H9 (cell line): ENCODE data around the gene DMRT1. TPM values are rescaled to one million over a fixed set of nuclear protein-coding genes. Genes with fewer than 3 reads are reported as not detected.

Experiments
- DNase-seq: peaks from one replicate; pipeline ENCODE4 v3.0.0-alpha.2; 2017
- H2AFZ ChIP-seq: one replicate; pipeline ENCODE4 v1.6.1; 2013; ENCODE audit warnings: mild to moderate bottlenecking, low read length, control low read depth, moderate library complexity
- H2AK5ac ChIP-seq: 2 replicates; pipeline ENCODE4 v1.6.1; 2013; ENCODE audit warnings: low read length, control low read depth, mixed read lengths; ENCODE audit not compliant: insufficient read length
- H2BK120ac ChIP-seq: one replicate; pipeline ENCODE4 v1.6.1; 2013; ENCODE audit warnings: low read depth, mild to moderate bottlenecking, low read length, control low read depth, inconsistent platforms; ENCODE audit not compliant: poor library complexity, severe bottlenecking
- H2BK12ac ChIP-seq: 2 replicates; pipeline ENCODE4 v1.6.1; 2013; ENCODE audit warnings: low read length, control low read depth, mixed read lengths, low read depth; ENCODE audit not compliant: insufficient read length
- H2BK15ac ChIP-seq: 2 replicates; pipeline ENCODE4 v1.6.1; 2013; ENCODE audit warnings: low read depth, low read length, control low read depth
- H2BK20ac ChIP-seq: one replicate; pipeline ENCODE4 v1.6.1; 2013; ENCODE audit warnings: low read depth, mild to moderate bottlenecking, low read length, control low read depth, inconsistent platforms; ENCODE audit not compliant: poor library complexity, severe bottlenecking
- H2BK5ac ChIP-seq: 2 replicates; pipeline ENCODE4 v1.6.1; 2013; ENCODE audit warnings: low read length, control low read depth, mixed read lengths; ENCODE audit not compliant: insufficient read length
- H3K14ac ChIP-seq: 2 replicates; pipeline ENCODE4 v1.6.1; 2013; ENCODE audit warnings: low read length, control low read depth; ENCODE audit not compliant: insufficient read depth
- H3K18ac ChIP-seq: 2 replicates; pipeline ENCODE4 v1.6.1; 2013; ENCODE audit warnings: low read depth, mild to moderate bottlenecking, mixed read lengths, low read length, control low read depth; ENCODE audit not compliant: insufficient read length
- H3K23ac ChIP-seq: 2 replicates; pipeline ENCODE4 v1.6.1; 2013; ENCODE audit warnings: low read length, control low read depth, mixed read lengths, low read depth; ENCODE audit not compliant: insufficient read length
- H3K23me2 ChIP-seq: 2 replicates; pipeline ENCODE4 v1.6.1; 2013; ENCODE audit warnings: low read depth, mild to moderate bottlenecking, mixed read lengths, low read length, control low read depth; ENCODE audit not compliant: insufficient read length, poor library complexity, severe bottlenecking
- H3K27ac ChIP-seq: 2 replicates; pipeline ENCODE4 v1.5.1; 2013; ENCODE audit warnings: low read length, control low read depth, mixed read lengths, low read depth; ENCODE audit not compliant: insufficient read length
- H3K27me3 ChIP-seq: 2 replicates; pipeline ENCODE4 v1.6.1; 2013; ENCODE audit warnings: low read length, control low read depth, inconsistent platforms; ENCODE audit not compliant: insufficient read depth
- H3K4ac ChIP-seq: 2 replicates; pipeline ENCODE4 v1.6.1; 2013; ENCODE audit warnings: low read depth, mild to moderate bottlenecking, control low read depth, inconsistent platforms, low read length, moderate library complexity
- H3K4me1 ChIP-seq: 2 replicates; pipeline ENCODE4 v1.6.1; 2013; ENCODE audit warnings: low read length, control low read depth, inconsistent platforms; ENCODE audit not compliant: insufficient read depth
- H3K4me2 ChIP-seq: 2 replicates; pipeline ENCODE4 v1.6.1; 2013; ENCODE audit warnings: low read length, control low read depth, mixed read lengths; ENCODE audit not compliant: insufficient read length, insufficient read depth
- H3K56ac ChIP-seq: 2 replicates; pipeline ENCODE4 v1.6.1; 2013; ENCODE audit warnings: low read depth, mild to moderate bottlenecking, mixed read lengths, low read length, control low read depth; ENCODE audit not compliant: insufficient read length
- H3K79me1 ChIP-seq: 2 replicates; pipeline ENCODE4 v1.6.1; 2013; ENCODE audit warnings: low read depth, mild to moderate bottlenecking, moderate library complexity, low read length, control low read depth, inconsistent platforms; ENCODE audit not compliant: insufficient read depth, poor library complexity, severe bottlenecking
- H3K79me2 ChIP-seq: 2 replicates; pipeline ENCODE4 v1.6.1; 2013; ENCODE audit warnings: low read length, control low read depth, inconsistent platforms; ENCODE audit not compliant: insufficient read depth
- H3K9ac ChIP-seq: 2 replicates; pipeline ENCODE4 v1.6.1; 2013; ENCODE audit warnings: low read length, control low read depth, mixed read lengths; ENCODE audit not compliant: insufficient read length; ENCODE audit errors: extremely low read depth
- H3K9me3 ChIP-seq: one replicate; pipeline ENCODE4 v1.6.1; 2013; ENCODE audit warnings: low read depth, low read length, inconsistent platforms; ENCODE audit not compliant: control insufficient read depth
- H3T11ph ChIP-seq: one replicate; pipeline ENCODE4 v1.6.1; 2013; ENCODE audit warnings: mild to moderate bottlenecking, low read length, control low read depth, inconsistent platforms
- H4K20me1 ChIP-seq: one replicate; pipeline ENCODE4 v1.6.1; 2013; ENCODE audit not compliant: control insufficient read depth, insufficient read length, insufficient read depth
- H4K5ac ChIP-seq: 2 replicates; pipeline ENCODE4 v1.6.1; 2013; ENCODE audit warnings: low read depth, mild to moderate bottlenecking, mixed read lengths, low read length, control low read depth; ENCODE audit not compliant: insufficient read length
- H4K8ac ChIP-seq: replicated peaks from 2 replicates; pipeline ENCODE4 v1.6.1; 2013; ENCODE audit warnings: low read length, control low read depth, mixed read lengths, low read depth; ENCODE audit not compliant: insufficient read length
- H4K91ac ChIP-seq: 2 replicates; pipeline ENCODE4 v1.6.1; 2013; ENCODE audit warnings: low read depth, mild to moderate bottlenecking, moderate library complexity, mixed read lengths, low read length, control low read depth; ENCODE audit not compliant: insufficient read length
- H3K27ac Mint-ChIP-seq, 3 experiments: 2 replicates in 2 of 3; 3 replicates in 1 of 3; pipeline ENCODE4 v1.8.0; 2020 to 2021; ENCODE audit warnings: mixed read lengths in 3 of 3, mild to moderate bottlenecking in 1 of 3, moderate library complexity in 1 of 3
- H3K27me3 Mint-ChIP-seq: 2 replicates; pipeline ENCODE4 v1.8.0; 2021; ENCODE audit warnings: low read depth, mild to moderate bottlenecking, moderate library complexity, mixed read lengths
- H3K36me3 Mint-ChIP-seq, 3 experiments: 2 replicates in 2 of 3; 3 replicates in 1 of 3; pipeline ENCODE4 v1.8.0; 2020 to 2021; ENCODE audit warnings: low read depth in 3 of 3, mixed read lengths in 3 of 3; ENCODE audit not compliant: insufficient read depth in 1 of 3
- H3K4me1 Mint-ChIP-seq, 2 experiments: 2 replicates each; pipeline ENCODE4 v1.8.0; 2020; ENCODE audit warnings: mixed read lengths in 2 of 2
- H3K4me3 Mint-ChIP-seq, 2 experiments: 2 replicates in 1 of 2; 3 replicates in 1 of 2; pipeline ENCODE4 v1.8.0; 2020 to 2021; ENCODE audit warnings: mild to moderate bottlenecking in 2 of 2, mixed read lengths in 2 of 2, moderate library complexity in 1 of 2
- H3K9me3 Mint-ChIP-seq, 2 experiments: 2 replicates in 1 of 2; 3 replicates in 1 of 2; pipeline ENCODE4 v1.8.0; 2020; ENCODE audit warnings: mild to moderate bottlenecking in 2 of 2, mixed read lengths in 2 of 2, moderate library complexity in 1 of 2
- CTCF ChIP-seq: fragments of 200-600 bp; sonication (generic); conservative IDR thresholded peaks from 3 replicates; pipeline ENCODE4 v1.8.0; 2021; ENCODE audit warnings: antibody characterized with exemption, mild to moderate bottlenecking
- WGBS: extraction: QIAGEN DNeasy Blood & Tissue Kit; methylation state at CpG from one replicate; pipeline ENCODE4 v1.1.7; 2013; ENCODE audit warnings: missing lambda C conversion rate, low lambda C conversion rate, mixed read lengths; ENCODE audit not compliant: insufficient read length; ENCODE audit errors: extremely low coverage; 5-methylcytosine and 5-hydroxymethylcytosine counted together
- total RNA-seq: library from RNA; stranded (reverse); gene quantifications from 2 replicates; pipeline ENCODE4 v1.2.1, GENCODE V29; 2021

DMRT1 gene
- total RNA-seq, 1 experiment from 2014 or later: not detected

GRCh38 chr9:959105-959504, 117.6 kb downstream of the DMRT1 start:
- H2BK15ac ChIP-seq: no peak overlapping the region

More at GRCh38 chr9:959105-959504, 117.6 kb downstream of the DMRT1 start:
- Mint-ChIP-seq H3K4me1 (no peaks in the 10 kb centered on the region), H3K9me3 (no peaks in the 10 kb centered on the region), H3K27me3 (peaks cover 68% of the 10 kb centered on the region), H3K36me3 (no peaks in the 10 kb centered on the region), H3K27ac (no peak overlapping the region), H3K4me3 (no peak overlapping the region)
- no peak overlapping the region for H3K56ac ChIP-seq
- no peak overlapping the region for H3K14ac ChIP-seq
- no peak overlapping the region for H4K8ac ChIP-seq
- no peak overlapping the region for H3K4me2 ChIP-seq
- no peaks in the 10 kb centered on the region; the same call in 1 of the 2 replicates for H3K27me3 ChIP-seq
- no peaks in the 10 kb centered on the region for H3K23me2 ChIP-seq
- H4K91ac ChIP-seq: no peak overlapping the region
- no peak for DNase-seq
- no peak overlapping the region for H2BK20ac ChIP-seq
- H3K4ac ChIP-seq: no peak overlapping the region
- no CpG with 5 or more reads among the region's 4 CpGs for whole genome bisulfite sequencing
- H4K20me1 ChIP-seq: no peaks in the 10 kb centered on the region
- H3K79me1 ChIP-seq: no peaks in the 10 kb centered on the region
- H3K4me1 ChIP-seq: no peaks in the 10 kb centered on the region
- H3T11ph ChIP-seq: no peak overlapping the region
- H2BK120ac ChIP-seq: no peak overlapping the region
- H2AFZ ChIP-seq: no peak overlapping the region
- H3K9me3 ChIP-seq: no peaks in the 10 kb centered on the region
- H3K27ac ChIP-seq: no peak overlapping the region
- H3K18ac ChIP-seq: no peak overlapping the region
- H2AK5ac ChIP-seq: no peak overlapping the region
- no peak overlapping the region for H2BK5ac ChIP-seq
- no peak overlapping the region for H2BK12ac ChIP-seq
- no peak overlapping the region for H3K9ac ChIP-seq
- no peak overlapping the region for H4K5ac ChIP-seq
- no peak overlapping the region for H3K23ac ChIP-seq
- no peaks in the 10 kb centered on the region for H3K79me2 ChIP-seq
- TF ChIP-seq CTCF: no peak
